GM12892 (cell line): ENCODE data around the gene FBXL15.

Source experiments
- POLR2A ChIP-seq: IDR thresholded peaks from 2 replicates; pipeline ENCODE4 v1.6.1; 2011; ENCODE audit warnings: low read depth, low read length, control low read depth
- POLR2AphosphoS5 ChIP-seq: IDR thresholded peaks from 2 replicates; pipeline ENCODE4 v1.6.1; 2011; ENCODE audit warnings: low read depth, low read length, control low read depth
- TAF1 ChIP-seq: IDR thresholded peaks from 2 replicates; pipeline ENCODE4 v1.6.1; 2011; ENCODE audit warnings: low read depth, mild to moderate bottlenecking, control low read depth, low read length, borderline replicate concordance

GRCh38 chr10:102463983-102464382 is 43.3 kb downstream of the FBXL15 start:
- no peak for TF ChIP-seq POLR2A
- no peak for TF ChIP-seq POLR2AphosphoS5
- no peak for TF ChIP-seq TAF1
